ENCODE measurements around the gene ADRA2C. TPM values are rescaled to one million over a fixed set of nuclear protein-coding genes. Genes with fewer than 3 reads are reported as not detected.

The ADRA2C gene
- total and polyA plus RNA-seq, 2 experiments from 2014 or later = 6.3 to 7.7 TPM

DNA sequence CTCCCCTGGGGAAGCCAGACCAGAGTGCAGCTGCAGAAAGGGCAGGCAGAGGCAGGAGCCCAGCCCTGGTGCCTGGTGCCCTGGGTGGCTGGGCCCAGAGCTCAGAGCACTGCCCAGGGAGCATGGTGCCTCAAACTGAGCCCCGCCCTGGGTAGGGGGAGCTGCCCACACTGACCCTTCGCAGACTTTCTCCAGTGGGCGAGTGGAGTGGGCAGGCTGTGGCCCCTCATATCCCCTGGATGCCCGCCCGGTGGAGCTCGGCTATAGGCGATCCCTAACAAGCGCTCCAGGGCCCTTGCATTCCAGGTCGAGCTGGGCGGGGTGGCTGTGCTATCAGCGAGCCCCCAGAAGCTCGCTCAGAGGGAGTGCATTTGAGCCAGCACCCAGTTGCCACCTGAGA is 17.1 kb upstream of the ADRA2C start:
- Histone ChIP-seq H3K4me2 (no peak overlapping the region), H3K4me3 (no peak overlapping the region), H3K79me2 (no peaks in the 10 kb centered on the region), H3K9me3 (ENCODE audit: low read depth) (no peaks in the 10 kb centered on the region), H3K27me3 (peaks cover 46% of the 10 kb centered on the region), H3K36me3 (replicated peaks; ENCODE audit: insufficient read depth, low read depth) (no peaks in the 10 kb centered on the region), H2AFZ (no peak overlapping the region), H3K9me2 (replicated peaks; ENCODE audit: insufficient read depth) (no peaks in the 10 kb centered on the region), H4K20me1 (ENCODE audit: insufficient read depth, poor library complexity, severe bottlenecking) (no peaks in the 10 kb centered on the region), H3K27ac (no peak overlapping the region), H3K4me1 (ENCODE audit: insufficient read depth) (no peaks in the 10 kb centered on the region)
- 84% methylated on average over 12 of the region's 12 CpGs for WGBS (ENCODE audit: low lambda C conversion rate, missing lambda C conversion rate)
- TF ChIP-seq EZH2phosphoT487 (IDR thresholded peaks at IDR 0.05; ENCODE audit: low read depth, severe bottlenecking, unreplicated experiment) (no peak), EZH2 (IDR thresholded peaks at IDR 0.05; ENCODE audit: borderline replicate concordance) (no peak)
- TF ChIP-seq, protein P1, sequence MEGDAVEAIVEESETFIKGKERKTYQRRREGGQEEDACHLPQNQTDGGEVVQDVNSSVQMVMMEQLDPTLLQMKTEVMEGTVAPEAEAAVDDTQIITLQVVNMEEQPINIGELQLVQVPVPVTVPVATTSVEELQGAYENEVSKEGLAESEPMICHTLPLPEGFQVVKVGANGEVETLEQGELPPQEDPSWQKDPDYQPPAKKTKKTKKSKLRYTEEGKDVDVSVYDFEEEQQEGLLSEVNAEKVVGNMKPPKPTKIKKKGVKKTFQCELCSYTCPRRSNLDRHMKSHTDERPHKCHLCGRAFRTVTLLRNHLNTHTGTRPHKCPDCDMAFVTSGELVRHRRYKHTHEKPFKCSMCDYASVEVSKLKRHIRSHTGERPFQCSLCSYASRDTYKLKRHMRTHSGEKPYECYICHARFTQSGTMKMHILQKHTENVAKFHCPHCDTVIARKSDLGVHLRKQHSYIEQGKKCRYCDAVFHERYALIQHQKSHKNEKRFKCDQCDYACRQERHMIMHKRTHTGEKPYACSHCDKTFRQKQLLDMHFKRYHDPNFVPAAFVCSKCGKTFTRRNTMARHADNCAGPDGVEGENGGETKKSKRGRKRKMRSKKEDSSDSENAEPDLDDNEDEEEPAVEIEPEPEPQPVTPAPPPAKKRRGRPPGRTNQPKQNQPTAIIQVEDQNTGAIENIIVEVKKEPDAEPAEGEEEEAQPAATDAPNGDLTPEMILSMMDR (IDR thresholded peaks at IDR 0.05; ENCODE audit: poor library complexity) = no peak
- no peak for DNase-seq (ENCODE audit: low spot score)

DNA sequence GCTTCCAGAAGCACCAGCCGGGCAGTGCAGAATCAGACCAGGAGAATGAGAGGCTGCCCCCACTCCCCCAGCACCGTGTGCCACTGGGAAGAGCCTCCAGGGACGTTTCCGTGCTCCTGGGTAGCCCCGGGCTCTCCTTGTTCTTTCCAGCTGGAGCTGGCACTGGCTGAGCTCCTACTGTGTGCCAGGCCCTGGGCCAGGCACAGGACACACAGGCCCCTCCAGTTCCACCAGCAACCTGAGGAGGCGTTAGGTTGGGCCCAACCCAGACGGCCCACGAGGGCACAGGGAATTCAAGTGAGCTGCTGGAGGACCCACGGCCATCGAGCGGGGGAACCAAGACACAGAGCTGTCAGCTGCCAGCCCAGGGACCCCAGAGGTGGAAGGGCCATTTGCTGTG is 15.9 kb upstream of the ADRA2C start:
- Histone ChIP-seq H4K20me1 (ENCODE audit: insufficient read depth, poor library complexity, severe bottlenecking) (no peaks in the 10 kb centered on the region), H3K4me1 (ENCODE audit: insufficient read depth) (no peaks in the 10 kb centered on the region), H3K9me2 (replicated peaks; ENCODE audit: insufficient read depth) (no peaks in the 10 kb centered on the region), H2AFZ (no peak overlapping the region), H3K79me2 (no peaks in the 10 kb centered on the region), H3K36me3 (replicated peaks; ENCODE audit: insufficient read depth, low read depth) (no peaks in the 10 kb centered on the region), H3K4me2 (no peak overlapping the region), H3K27me3 (peaks cover 33% of the 10 kb centered on the region), H3K9me3 (ENCODE audit: low read depth) (no peaks in the 10 kb centered on the region), H3K27ac (no peak overlapping the region), H3K4me3 (no peak overlapping the region)
- WGBS (ENCODE audit: low lambda C conversion rate, missing lambda C conversion rate) = 85% methylated on average over 10 of the region's 11 CpGs
- DNase-seq (ENCODE audit: low spot score) = no peak
- no peak for TF ChIP-seq EZH2 (IDR thresholded peaks at IDR 0.05; ENCODE audit: borderline replicate concordance)
- TF ChIP-seq, protein P1 (IDR thresholded peaks at IDR 0.05; ENCODE audit: poor library complexity) = no peak
- TF ChIP-seq EZH2phosphoT487 (IDR thresholded peaks at IDR 0.05; ENCODE audit: low read depth, severe bottlenecking, unreplicated experiment) = no peak

DNA sequence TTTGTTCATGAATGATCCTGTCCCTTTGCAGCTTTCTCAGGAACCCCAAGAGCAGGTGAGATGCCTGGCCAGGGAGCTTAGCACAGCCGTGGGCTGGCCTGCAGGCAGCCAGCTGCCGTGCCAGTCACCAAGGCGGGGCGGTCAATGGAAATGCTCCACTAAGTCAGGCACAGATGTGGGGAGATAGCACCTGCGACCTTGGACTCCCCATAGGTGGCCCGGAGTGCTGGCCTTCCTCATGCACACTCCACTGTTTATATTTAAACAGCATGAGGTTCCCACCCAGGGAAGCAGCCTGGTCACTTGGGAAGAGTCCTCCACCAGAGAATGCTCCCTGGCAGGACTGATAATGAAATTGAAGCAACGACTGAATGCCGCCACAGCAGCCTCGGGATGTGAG is 14.2 kb upstream of the ADRA2C start:
- DNase-seq (ENCODE audit: low spot score) = no peak
- H2AFZ ChIP-seq = no peak overlapping the region
- no peak overlapping the region for H3K4me2 ChIP-seq
- H3K9me2 ChIP-seq (replicated peaks; ENCODE audit: insufficient read depth) = no peaks in the 10 kb centered on the region
- no peak for TF ChIP-seq EZH2phosphoT487 (IDR thresholded peaks at IDR 0.05; ENCODE audit: low read depth, severe bottlenecking, unreplicated experiment)
- no peak for TF ChIP-seq EZH2 (IDR thresholded peaks at IDR 0.05; ENCODE audit: borderline replicate concordance)
- TF ChIP-seq, protein P1 (IDR thresholded peaks at IDR 0.05; ENCODE audit: poor library complexity) = no peak
- H3K9me3 ChIP-seq (ENCODE audit: low read depth) = no peaks in the 10 kb centered on the region
- no peaks in the 10 kb centered on the region for H3K4me1 ChIP-seq (ENCODE audit: insufficient read depth)
- H3K27ac ChIP-seq = no peak overlapping the region
- no peaks in the 10 kb centered on the region for H3K36me3 ChIP-seq (replicated peaks; ENCODE audit: insufficient read depth, low read depth)
- H4K20me1 ChIP-seq (ENCODE audit: insufficient read depth, poor library complexity, severe bottlenecking) = no peaks in the 10 kb centered on the region
- 73% methylated on average over 9 of the region's 9 CpGs for WGBS (ENCODE audit: low lambda C conversion rate, missing lambda C conversion rate)
- no peak overlapping the region for H3K4me3 ChIP-seq
- peaks cover 21% of the 10 kb centered on the region for H3K27me3 ChIP-seq
- H3K79me2 ChIP-seq = no peaks in the 10 kb centered on the region

All from hepatocyte (in vitro differentiated cells).